Type B pancreatic cell (in vitro differentiated cells): ENCODE results near the gene CSK. TPM values are rescaled to one million over a fixed set of nuclear protein-coding genes. Genes with fewer than 3 reads are reported as not detected.

Experiments used
- DNase-seq: peaks from one replicate; pipeline ENCODE4 v3.0.0; 2021; ENCODE audit warnings: mixed read lengths; ENCODE audit not compliant: unreplicated experiment; ENCODE audit errors: extremely low spot score
- H3K27ac Mint-ChIP-seq: 2 replicates; pipeline ENCODE4 v1.8.0; 2021; ENCODE audit warnings: mild to moderate bottlenecking, mixed read lengths
- H3K27me3 Mint-ChIP-seq: 2 replicates; pipeline ENCODE4 v1.8.0; 2021; ENCODE audit warnings: mixed read lengths
- H3K36me3 Mint-ChIP-seq: 2 replicates; pipeline ENCODE4 v1.8.0; 2021; ENCODE audit warnings: mixed read lengths
- H3K4me1 Mint-ChIP-seq: one replicate; pipeline ENCODE4 v1.8.0; 2021; ENCODE audit warnings: mixed read lengths; ENCODE audit not compliant: unreplicated experiment
- H3K4me3 Mint-ChIP-seq: 2 replicates; pipeline ENCODE4 v1.8.0; 2021; ENCODE audit warnings: mild to moderate bottlenecking, mixed read lengths
- H3K9me3 Mint-ChIP-seq: 2 replicates; pipeline ENCODE4 v1.8.0; 2021; ENCODE audit warnings: mixed read lengths
- total RNA-seq: library from RNA; stranded (reverse); gene quantifications from 2 replicates; pipeline ENCODE4 v1.2.1, GENCODE V29; 2021; ENCODE audit warnings: low replicate concordance
- TF ChIP-seq, protein P1 (sequence below): fragments of 200-600 bp; sonication (generic); conservative IDR thresholded peaks from 2 replicates; pipeline ENCODE4 v1.5.0; 2021; ENCODE audit warnings: antibody characterized with exemption, mild to moderate bottlenecking

The CSK gene
- total RNA-seq, 1 donor from 2014 or later, result 77.4 TPM

- DNase-seq, result no peak
- H3K4me1 Mint-ChIP-seq, result peaks cover 17% of the 10 kb centered on the region
- H3K27me3 Mint-ChIP-seq, result peaks cover 6% of the 10 kb centered on the region
- TF ChIP-seq, protein P1, sequence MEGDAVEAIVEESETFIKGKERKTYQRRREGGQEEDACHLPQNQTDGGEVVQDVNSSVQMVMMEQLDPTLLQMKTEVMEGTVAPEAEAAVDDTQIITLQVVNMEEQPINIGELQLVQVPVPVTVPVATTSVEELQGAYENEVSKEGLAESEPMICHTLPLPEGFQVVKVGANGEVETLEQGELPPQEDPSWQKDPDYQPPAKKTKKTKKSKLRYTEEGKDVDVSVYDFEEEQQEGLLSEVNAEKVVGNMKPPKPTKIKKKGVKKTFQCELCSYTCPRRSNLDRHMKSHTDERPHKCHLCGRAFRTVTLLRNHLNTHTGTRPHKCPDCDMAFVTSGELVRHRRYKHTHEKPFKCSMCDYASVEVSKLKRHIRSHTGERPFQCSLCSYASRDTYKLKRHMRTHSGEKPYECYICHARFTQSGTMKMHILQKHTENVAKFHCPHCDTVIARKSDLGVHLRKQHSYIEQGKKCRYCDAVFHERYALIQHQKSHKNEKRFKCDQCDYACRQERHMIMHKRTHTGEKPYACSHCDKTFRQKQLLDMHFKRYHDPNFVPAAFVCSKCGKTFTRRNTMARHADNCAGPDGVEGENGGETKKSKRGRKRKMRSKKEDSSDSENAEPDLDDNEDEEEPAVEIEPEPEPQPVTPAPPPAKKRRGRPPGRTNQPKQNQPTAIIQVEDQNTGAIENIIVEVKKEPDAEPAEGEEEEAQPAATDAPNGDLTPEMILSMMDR, result no peak
- peak overlapping the region; percentile 11 for H3K27ac Mint-ChIP-seq
- H3K9me3 Mint-ChIP-seq, result no peaks in the 10 kb centered on the region
- no peaks in the 10 kb centered on the region for H3K36me3 Mint-ChIP-seq
- H3K4me3 Mint-ChIP-seq, result no peak overlapping the region
Observed at GRCh38 chr15:74767167-74768098, 14.4 kb upstream of the CSK start.

DNA sequence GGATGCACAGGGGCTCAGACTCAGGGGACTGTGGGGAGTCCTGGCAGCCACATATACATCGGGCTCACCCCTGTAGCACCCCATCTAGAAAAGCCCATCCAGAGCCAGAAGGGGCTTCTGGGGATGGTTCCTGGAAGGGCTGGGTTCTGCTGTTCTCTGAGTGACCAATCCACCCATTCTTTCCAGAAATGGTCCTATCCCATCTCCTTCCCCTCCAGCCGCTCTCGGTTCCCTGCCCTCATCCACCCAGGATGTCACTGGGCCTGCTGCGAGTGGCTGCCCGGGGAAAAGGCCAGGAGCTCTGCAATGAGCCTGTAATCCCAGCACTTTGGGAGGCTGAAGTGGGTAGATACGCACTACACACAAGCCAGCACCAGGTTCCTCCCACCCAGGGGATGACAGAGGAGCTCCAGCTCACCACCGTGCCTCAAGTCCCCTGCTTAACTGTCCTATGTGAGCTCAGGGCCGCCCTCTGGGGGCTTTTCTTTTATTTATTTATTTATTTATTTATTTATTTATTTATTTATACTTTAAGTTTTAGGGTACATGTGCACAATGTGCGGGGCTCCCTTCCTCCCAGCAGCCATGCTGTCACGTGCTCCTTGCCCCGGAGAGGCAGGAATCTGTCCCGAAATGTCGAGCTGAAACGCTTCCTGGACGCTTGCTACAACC, 13.6 kb upstream of the CSK start:
- Mint-ChIP-seq H3K4me3 (peak overlapping the region; percentile 66), H3K27ac (peak overlapping the region; percentile 79), H3K36me3 (no peaks in the 10 kb centered on the region), H3K9me3 (no peaks in the 10 kb centered on the region), H3K27me3 (peaks cover 6% of the 10 kb centered on the region), H3K4me1 (peaks cover 11% of the 10 kb centered on the region)
- TF ChIP-seq, protein P1, result no peak
- no peak for DNase-seq

DNA sequence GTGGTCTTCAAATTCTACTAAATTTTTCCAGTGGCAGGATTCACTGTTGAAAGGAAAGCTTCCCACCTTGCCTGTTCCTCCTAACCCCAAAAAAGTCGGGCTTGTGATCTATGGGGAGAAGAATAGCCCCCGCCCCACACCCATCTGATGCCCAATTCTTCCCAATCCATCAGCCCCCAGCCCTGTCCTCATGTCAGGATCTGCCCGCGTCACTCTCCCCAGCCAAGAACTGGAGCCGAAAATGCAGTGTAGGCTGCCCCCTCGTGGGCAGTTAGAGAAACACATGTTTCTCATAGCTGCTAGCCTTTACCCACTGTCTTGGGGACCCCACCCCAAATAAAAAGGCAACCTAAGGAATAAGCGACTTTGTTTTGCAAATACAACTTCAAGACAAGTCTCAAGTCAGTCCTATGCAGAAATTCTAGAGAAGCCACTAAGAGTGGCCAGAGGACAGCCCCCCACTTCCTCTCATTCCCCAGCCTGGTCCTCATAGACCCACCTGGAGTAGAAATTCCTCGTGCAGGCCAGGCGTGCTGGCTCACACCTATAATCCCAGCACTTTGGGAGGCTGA, 13.0 kb upstream of the CSK start:
- Mint-ChIP-seq H3K9me3 (no peaks in the 10 kb centered on the region), H3K36me3 (no peaks in the 10 kb centered on the region), H3K27me3 (peaks cover 6% of the 10 kb centered on the region), H3K27ac (peak overlapping the region; percentile 79), H3K4me1 (peaks cover 15% of the 10 kb centered on the region), H3K4me3 (peak overlapping the region; percentile 66)
- TF ChIP-seq, protein P1, result peak; percentile 94
- DNase-seq, result no peak

DNA sequence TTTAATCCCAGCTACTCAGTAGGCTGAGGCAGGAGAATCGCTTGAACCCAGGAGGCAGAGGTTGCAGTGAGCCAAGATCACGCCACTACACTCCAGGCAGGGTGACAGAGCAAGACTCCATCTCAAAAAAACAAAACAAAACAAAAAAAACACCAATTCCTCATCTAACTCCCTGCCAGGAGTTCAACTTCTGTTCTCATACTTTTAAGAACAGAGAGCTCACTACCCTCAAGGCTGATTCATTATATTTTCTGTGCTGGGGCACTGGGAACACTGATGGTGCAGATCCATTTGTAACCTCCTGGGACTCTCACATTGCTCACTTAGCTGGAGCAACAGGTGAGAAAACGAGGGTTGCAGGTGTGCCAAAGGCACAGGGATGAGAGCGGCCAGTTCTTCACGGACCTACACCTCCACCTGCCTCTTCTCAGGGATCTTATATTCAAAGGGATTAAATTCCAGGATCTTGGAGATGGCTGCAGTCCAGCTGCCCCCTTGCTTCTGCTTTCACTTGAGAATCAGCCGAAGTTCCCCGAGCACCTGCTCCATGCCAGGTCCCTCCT, 12.3 kb upstream of the CSK start:
- Mint-ChIP-seq H3K4me3 (no peak overlapping the region), H3K27ac (no peak overlapping the region), H3K4me1 (peaks cover 18% of the 10 kb centered on the region), H3K36me3 (no peaks in the 10 kb centered on the region), H3K27me3 (peaks cover 6% of the 10 kb centered on the region), H3K9me3 (no peaks in the 10 kb centered on the region)
- TF ChIP-seq, protein P1, result no peak
- no peak for DNase-seq

- H3K4me1 Mint-ChIP-seq, result peaks cover 18% of the 10 kb centered on the region
- TF ChIP-seq, protein P1, result no peak
- H3K4me3 Mint-ChIP-seq, result no peak overlapping the region
- DNase-seq, result no peak
- H3K27me3 Mint-ChIP-seq, result peaks cover 6% of the 10 kb centered on the region
- H3K9me3 Mint-ChIP-seq, result no peaks in the 10 kb centered on the region
- no peak overlapping the region for H3K27ac Mint-ChIP-seq
- no peaks in the 10 kb centered on the region for H3K36me3 Mint-ChIP-seq
Observed at GRCh38 chr15:74770211-74770903, 11.5 kb upstream of the CSK start.
